ENCODE measurements around the gene NAV2. TPM values are rescaled to one million over a fixed set of nuclear protein-coding genes. Genes with fewer than 3 reads are reported as not detected.

The NAV2 gene
- total RNA-seq, 1 experiment from 2014 or later: 22.7 TPM

- no TSS peak for BruUV-seq (replicated peaks)
- Histone ChIP-seq H3K27me3 (ENCODE audit: control insufficient read depth, insufficient read depth, low read length) (no peaks in the 10 kb centered on the region), H3K36me3 (ENCODE audit: control insufficient read depth, insufficient read depth, low read length) (no peaks in the 10 kb centered on the region), H3K9me3 (ENCODE audit: control insufficient read depth, insufficient read depth, low read depth, low read length) (no peaks in the 10 kb centered on the region), H3K4me3 (ENCODE audit: low read depth in 2 of 2, low read length in 2 of 2) (no peak overlapping the region), H3K4me1 (ENCODE audit: control insufficient read depth, insufficient read depth, low read length) (no peaks in the 10 kb centered on the region), H3K27ac (ENCODE audit: low read length) (no peak overlapping the region)
- TF ChIP-seq POLR2AphosphoS5 (IDR thresholded peaks at IDR 0.05; ENCODE audit: low read depth, low read length) (no peak), SIN3A (IDR thresholded peaks at IDR 0.05; ENCODE audit: borderline replicate concordance, insufficient read depth, low read depth, low read length) (no peak)
- ATAC-seq (no peak), DNase-seq (ENCODE audit: low read depth, low spot score) (no peak)
- in situ Hi-C loops (cut with HindIII; ENCODE audit: low pct_unique_long_range_greater_than_20kb, low sequenced_read_pairs) (no loop called here), intact Hi-C loops (cut with micrococcal nuclease; ENCODE audit: unreplicated experiment) (no loop called here)
- ChIA-PET CTCF (no interaction called here), POLR2A (no interaction called here)
Measured at GRCh38 chr11:20049231-20049630, 336.6 kb downstream of the NAV2 start.

GRCh38 chr11:20050048-20050447 lies 337.4 kb downstream of the NAV2 start:
- ATAC-seq (no peak), DNase-seq (ENCODE audit: low read depth, low spot score) (no peak)
- TF ChIP-seq TCF7L2 (IDR thresholded peaks at IDR 0.05; ENCODE audit: low read depth, low read length): no peak
- TF ChIP-seq SIN3A (IDR thresholded peaks at IDR 0.05; ENCODE audit: borderline replicate concordance, insufficient read depth, low read depth, low read length): no peak
- no peak for TF ChIP-seq CTCF (IDR thresholded peaks at IDR 0.05)
- no peak for TF ChIP-seq REST (IDR thresholded peaks at IDR 0.05; ENCODE audit: insufficient read depth in 1 of 2, low read depth in 2 of 2, low read length in 1 of 2)
- no peak for TF ChIP-seq POLR2AphosphoS5 (IDR thresholded peaks at IDR 0.05; ENCODE audit: low read depth, low read length)
- BruUV-seq (replicated peaks): no TSS peak
- Histone ChIP-seq H3K27me3 (ENCODE audit: control insufficient read depth, insufficient read depth, low read length) (no peaks in the 10 kb centered on the region), H3K4me3 (ENCODE audit: low read depth in 2 of 2, low read length in 2 of 2) (no peak overlapping the region), H3K36me3 (ENCODE audit: control insufficient read depth, insufficient read depth, low read length) (no peaks in the 10 kb centered on the region; the same call in 1 of the 2 replicates), H3K27ac (ENCODE audit: low read length) (no peak overlapping the region), H3K9me3 (ENCODE audit: control insufficient read depth, insufficient read depth, low read depth, low read length) (no peaks in the 10 kb centered on the region), H3K4me1 (ENCODE audit: control insufficient read depth, insufficient read depth, low read length) (no peaks in the 10 kb centered on the region)
- intact Hi-C loops (cut with micrococcal nuclease; ENCODE audit: unreplicated experiment): no loop called here
- ChIA-PET POLR2A (no interaction called here), CTCF (no interaction called here)
- in situ Hi-C loops (cut with HindIII; ENCODE audit: low pct_unique_long_range_greater_than_20kb, low sequenced_read_pairs): no loop called here

GRCh38 chr11:20050551-20051333 lies 338.1 kb downstream of the NAV2 start:
- Histone ChIP-seq H3K4me1 (ENCODE audit: control insufficient read depth, insufficient read depth, low read length) (no peaks in the 10 kb centered on the region), H3K9me3 (ENCODE audit: control insufficient read depth, insufficient read depth, low read depth, low read length) (no peaks in the 10 kb centered on the region), H3K36me3 (ENCODE audit: control insufficient read depth, insufficient read depth, low read length) (no peaks in the 10 kb centered on the region; the same call in 1 of the 2 replicates), H3K27ac (ENCODE audit: low read length) (no peak overlapping the region), H3K4me3 (ENCODE audit: low read depth in 2 of 2, low read length in 2 of 2) (no peak overlapping the region), H3K27me3 (ENCODE audit: control insufficient read depth, insufficient read depth, low read length) (no peaks in the 10 kb centered on the region)
- TF ChIP-seq POLR2AphosphoS5 (IDR thresholded peaks at IDR 0.05; ENCODE audit: low read depth, low read length) (no peak), SIN3A (IDR thresholded peaks at IDR 0.05; ENCODE audit: borderline replicate concordance, insufficient read depth, low read depth, low read length) (no peak), TCF7L2 (IDR thresholded peaks at IDR 0.05; ENCODE audit: low read depth, low read length) (no peak), CTCF (IDR thresholded peaks at IDR 0.05) (no peak), REST (IDR thresholded peaks at IDR 0.05; ENCODE audit: insufficient read depth in 1 of 2, low read depth in 2 of 2, low read length in 1 of 2) (no peak)
- ATAC-seq: no peak
- in situ Hi-C loops (cut with HindIII; ENCODE audit: low pct_unique_long_range_greater_than_20kb, low sequenced_read_pairs) (no loop called here), intact Hi-C loops (cut with micrococcal nuclease; ENCODE audit: unreplicated experiment) (no loop called here)
- no peak for DNase-seq (ENCODE audit: low read depth, low spot score)
- no TSS peak for BruUV-seq (replicated peaks)
- CTCF ChIA-PET: no interaction called here
- POLR2A ChIA-PET: no interaction called here
